Measurements from ENCODE around the gene SLC32A1.

SLC32A1 gene

DNA sequence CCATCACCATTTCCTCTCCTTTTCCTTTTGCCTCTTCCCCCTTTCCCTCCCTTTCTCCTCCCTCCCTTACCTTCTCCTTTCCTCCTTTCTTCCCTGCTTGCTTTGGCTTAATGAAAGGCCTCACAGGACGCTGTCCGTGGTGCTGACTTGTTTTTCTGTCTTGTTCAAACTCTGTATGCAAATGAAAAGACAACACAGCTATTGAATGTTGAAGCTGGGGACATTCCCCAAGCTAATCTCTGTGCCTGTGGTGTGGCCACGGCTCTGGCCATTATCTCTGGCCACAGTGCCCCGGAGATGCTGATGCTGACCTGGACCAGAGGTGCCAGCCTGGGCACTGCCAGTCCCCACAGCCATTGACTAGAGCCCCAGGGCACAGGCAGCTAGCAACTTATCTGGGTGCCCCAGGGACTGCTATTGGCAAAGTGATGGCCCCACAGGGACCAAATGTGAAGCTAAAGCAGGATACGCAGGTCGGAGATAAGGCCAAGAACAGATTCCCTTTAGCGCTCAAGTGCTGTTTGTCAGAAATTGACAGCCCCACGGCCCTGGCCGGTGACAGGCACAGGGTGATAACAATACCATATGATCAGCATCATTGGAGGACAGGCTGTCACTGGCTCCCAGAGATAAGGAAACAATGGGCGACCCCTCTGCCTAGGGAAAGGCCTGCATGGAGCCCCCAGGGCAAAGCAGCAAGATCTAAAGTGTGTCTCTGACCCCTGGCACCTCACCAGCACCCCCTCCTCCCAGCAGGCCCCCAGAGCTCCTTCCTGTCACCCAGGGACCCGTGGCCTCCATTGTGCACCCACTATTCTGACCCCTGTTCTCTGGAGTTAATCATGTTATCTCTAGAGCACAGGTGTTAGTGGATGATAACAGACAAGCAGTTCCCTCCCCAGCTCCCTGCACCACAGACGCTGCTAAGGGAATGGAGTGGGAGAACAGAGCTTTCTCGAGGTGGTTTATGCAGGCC is 31.6 kb upstream of the SLC32A1 start:
- TF ChIP-seq, protein P1, sequence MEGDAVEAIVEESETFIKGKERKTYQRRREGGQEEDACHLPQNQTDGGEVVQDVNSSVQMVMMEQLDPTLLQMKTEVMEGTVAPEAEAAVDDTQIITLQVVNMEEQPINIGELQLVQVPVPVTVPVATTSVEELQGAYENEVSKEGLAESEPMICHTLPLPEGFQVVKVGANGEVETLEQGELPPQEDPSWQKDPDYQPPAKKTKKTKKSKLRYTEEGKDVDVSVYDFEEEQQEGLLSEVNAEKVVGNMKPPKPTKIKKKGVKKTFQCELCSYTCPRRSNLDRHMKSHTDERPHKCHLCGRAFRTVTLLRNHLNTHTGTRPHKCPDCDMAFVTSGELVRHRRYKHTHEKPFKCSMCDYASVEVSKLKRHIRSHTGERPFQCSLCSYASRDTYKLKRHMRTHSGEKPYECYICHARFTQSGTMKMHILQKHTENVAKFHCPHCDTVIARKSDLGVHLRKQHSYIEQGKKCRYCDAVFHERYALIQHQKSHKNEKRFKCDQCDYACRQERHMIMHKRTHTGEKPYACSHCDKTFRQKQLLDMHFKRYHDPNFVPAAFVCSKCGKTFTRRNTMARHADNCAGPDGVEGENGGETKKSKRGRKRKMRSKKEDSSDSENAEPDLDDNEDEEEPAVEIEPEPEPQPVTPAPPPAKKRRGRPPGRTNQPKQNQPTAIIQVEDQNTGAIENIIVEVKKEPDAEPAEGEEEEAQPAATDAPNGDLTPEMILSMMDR (conservative IDR thresholded peaks at IDR 0.05) = no peak
- H3K27ac ChIP-seq = no peak overlapping the region

DNA sequence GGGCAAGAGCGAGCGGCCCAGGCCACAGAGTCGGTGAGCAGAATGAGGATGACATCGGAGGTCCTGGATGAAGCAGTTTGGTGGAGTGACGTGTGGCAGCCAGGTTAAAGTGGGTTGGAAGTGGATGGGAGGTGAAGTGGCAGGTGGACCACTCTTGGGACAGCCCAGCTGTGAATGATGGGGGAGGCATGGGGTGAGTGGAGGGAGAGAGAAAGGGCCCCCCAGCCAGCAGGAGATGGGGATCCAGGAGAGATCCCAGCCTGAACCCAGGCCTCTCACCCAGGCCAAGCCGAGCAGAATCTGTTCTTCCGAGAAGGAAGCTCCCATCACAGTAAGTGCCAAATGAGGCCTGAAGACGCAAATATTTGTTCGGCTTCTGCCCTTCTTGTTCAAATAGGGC is 27.0 kb upstream of the SLC32A1 start:
- no peak overlapping the region for H3K27ac ChIP-seq
- TF ChIP-seq, protein P1 (conservative IDR thresholded peaks at IDR 0.05) = no peak

DNA sequence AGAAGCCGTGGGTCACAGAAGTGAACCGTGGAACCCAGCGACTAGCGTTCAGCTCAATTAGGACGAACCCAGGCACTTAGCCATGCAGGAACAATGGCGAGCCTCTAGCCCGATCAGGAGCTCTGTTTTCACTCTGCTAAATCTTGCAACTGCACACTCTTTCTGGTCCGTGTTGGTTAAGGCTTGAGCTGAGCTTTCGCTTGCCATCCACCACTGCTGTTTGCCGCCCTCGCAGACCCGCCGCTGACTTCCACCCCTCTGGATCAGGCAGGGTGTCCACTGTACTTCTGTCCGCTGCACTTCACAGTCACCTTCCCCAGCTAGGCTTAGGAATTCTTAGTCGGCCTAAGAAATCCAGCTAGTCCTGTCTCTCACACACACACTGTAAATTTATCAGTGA is 25.7 kb upstream of the SLC32A1 start:
- TF ChIP-seq, protein P1 (conservative IDR thresholded peaks at IDR 0.05) = no peak
- no peak overlapping the region for H3K27ac ChIP-seq

DNA sequence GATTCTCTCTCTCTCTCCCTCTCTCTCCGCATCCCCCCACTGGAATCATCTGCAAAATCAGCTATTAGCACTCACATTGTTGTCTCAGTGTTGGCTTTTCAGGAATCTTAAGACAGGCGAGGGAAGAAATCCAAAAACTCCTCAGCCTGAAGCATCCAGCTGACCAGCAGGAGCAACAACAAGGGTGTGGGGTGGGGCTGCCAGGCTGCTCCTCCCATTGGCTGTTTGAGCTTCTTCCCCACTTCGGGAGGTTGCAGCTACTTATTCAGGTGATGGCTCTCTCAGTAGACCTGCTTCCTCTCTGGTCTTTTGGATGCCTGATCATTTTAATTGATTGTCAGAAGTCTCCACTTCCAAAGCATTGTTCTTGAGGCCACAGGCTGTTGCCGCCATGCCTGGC is 24.1 kb upstream of the SLC32A1 start:
- TF ChIP-seq, protein P1 (conservative IDR thresholded peaks at IDR 0.05) = no peak
- H3K27ac ChIP-seq = no peak overlapping the region

DNA sequence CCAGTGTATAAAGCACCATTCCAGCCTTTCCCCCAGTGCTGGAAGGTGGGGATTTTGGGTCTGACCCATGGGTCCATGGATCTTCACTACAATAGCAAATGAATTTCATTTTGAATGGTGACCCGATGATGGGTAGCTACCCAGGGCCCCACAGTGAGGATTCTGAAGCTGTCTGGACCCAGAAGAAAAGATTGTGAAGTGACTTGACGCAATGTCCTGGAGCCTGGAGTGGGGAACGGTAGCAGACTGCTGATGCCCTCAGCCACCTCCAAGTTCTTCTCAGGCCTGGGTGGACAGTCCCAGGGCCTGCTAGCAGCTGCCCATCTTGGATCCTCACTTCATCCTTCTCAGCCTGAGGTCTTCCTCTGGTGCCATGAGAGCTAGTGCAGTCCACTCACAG is 23.4 kb upstream of the SLC32A1 start:
- TF ChIP-seq, protein P1 (conservative IDR thresholded peaks at IDR 0.05) = no peak

DNA sequence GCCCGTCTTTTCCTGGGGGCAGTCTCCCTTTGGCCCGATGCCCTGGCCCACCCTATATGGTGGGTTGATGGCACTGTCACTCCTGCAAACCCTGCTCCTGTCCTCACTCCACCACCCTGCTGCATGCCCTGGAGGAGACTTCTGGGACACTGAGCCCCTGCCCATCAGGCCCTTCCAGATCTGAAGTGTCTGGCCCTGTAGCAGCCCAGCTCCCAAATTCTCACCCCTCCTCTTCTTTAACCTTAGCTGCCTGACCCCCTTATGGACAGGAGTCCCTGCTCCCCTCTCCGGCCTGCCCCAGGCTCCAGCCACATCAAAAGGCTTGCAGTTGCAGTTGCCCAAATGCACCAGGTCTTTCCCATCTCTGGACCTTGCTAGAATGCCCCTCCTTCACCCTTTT is 20.8 kb upstream of the SLC32A1 start:
- TF ChIP-seq, protein P1 (conservative IDR thresholded peaks at IDR 0.05) = no peak

More for the DNA sequence above, 23.4 kb upstream of the SLC32A1 start:
- no peak overlapping the region for H3K27ac ChIP-seq

DNA sequence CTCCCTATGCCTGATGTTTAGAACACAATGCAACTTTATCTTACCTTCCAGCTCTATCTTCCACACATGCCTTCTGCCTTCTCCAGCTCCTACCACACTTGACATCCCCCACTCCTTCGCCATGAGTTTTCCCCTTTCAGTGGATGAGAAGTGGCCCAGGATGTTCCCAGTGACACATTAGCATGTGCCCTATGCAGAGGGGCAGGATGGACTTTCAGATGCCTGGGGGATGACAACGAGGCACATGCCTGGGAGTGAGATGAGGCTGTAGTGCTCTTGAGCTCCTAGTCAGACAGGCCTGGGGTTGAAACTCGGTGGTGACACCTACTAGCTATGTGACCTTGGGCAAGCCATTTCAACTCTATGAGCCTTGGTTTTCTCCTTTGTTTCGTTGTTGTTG is 20.1 kb upstream of the SLC32A1 start:
- TF ChIP-seq, protein P1 (conservative IDR thresholded peaks at IDR 0.05) = no peak
- H3K27ac ChIP-seq = no peak overlapping the region

More for the DNA sequence above, 20.8 kb upstream of the SLC32A1 start:
- no peak overlapping the region for H3K27ac ChIP-seq

Data from VCaP (cell line).